K562 (cell line): Measurements from ENCODE around the gene RPS8. TPM values are rescaled to one million over a fixed set of nuclear protein-coding genes. Genes with fewer than 3 reads are reported as not detected.

ENCODE experiments used
- BRF1 ChIP-seq: IDR thresholded peaks from 3 replicates; pipeline ENCODE4 v1.6.1; 2011; ENCODE audit warnings: borderline replicate concordance, mild to moderate bottlenecking; ENCODE audit not compliant: insufficient read length; ENCODE audit errors: extremely low read depth
- CHD1 ChIP-seq: fragments of 200-600 bp; sonication (generic); IDR thresholded peaks from one replicate; pipeline ENCODE4 v1.6.1; 2012; ENCODE audit warnings: mild to moderate bottlenecking, moderate library complexity, low read length, inconsistent platforms
- CREB1 ChIP-seq, 2 experiments: sonication (generic) in 1 of 2; formaldehyde crosslinking in 1 of 2; IDR thresholded peaks; 2 replicates each; pipeline versions ENCODE4 v1.6.1 to v1.8.0; 2012 to 2022; ENCODE audit warnings: inconsistent platforms in 1 of 2, mild to moderate bottlenecking in 1 of 2, missing genetic modification reagents in 1 of 2, moderate library complexity in 1 of 2
- ELF1 ChIP-seq: fragments of 200-800 bp; sonication (Bioruptor generic); IDR thresholded peaks from 2 replicates; pipeline ENCODE4 v1.6.1; 2016; ENCODE audit warnings: missing genetic modification characterization, missing compliant biosample characterization
- GATAD2A ChIP-seq: fragments of 450-650 bp; IDR thresholded peaks from 2 replicates; pipeline ENCODE4 v1.6.1; 2017
- HLTF ChIP-seq: fragments of 450-650 bp; IDR thresholded peaks from 2 replicates; pipeline ENCODE4 v1.6.1; 2016
- KLF10 ChIP-seq: fragments of 250-450 bp; sonication (Bioruptor Pico); IDR thresholded peaks from 2 replicates; pipeline ENCODE4 v1.6.1; 2021; ENCODE audit warnings: matching md5 sums
- MIER1 ChIP-seq: fragments of 450-650 bp; IDR thresholded peaks from 2 replicates; pipeline ENCODE4 v1.6.1; 2016; ENCODE audit warnings: antibody characterized with exemption, mild to moderate bottlenecking, low read depth
- MTA3 ChIP-seq: fragments of 450-650 bp; formaldehyde crosslinking; IDR thresholded peaks from 2 replicates; pipeline ENCODE4 v1.6.1; 2017; ENCODE audit warnings: mild to moderate bottlenecking, borderline replicate concordance
- POU5F1 ChIP-seq: fragments of 150-350 bp; IDR thresholded peaks from 2 replicates; pipeline ENCODE4 v1.6.1; 2014; ENCODE audit warnings: borderline replicate concordance, low read length, low read depth, mild to moderate bottlenecking; ENCODE audit not compliant: partially characterized antibody
- PRMT5 ChIP-seq: sonication (generic); formaldehyde crosslinking; IDR thresholded peaks from 2 replicates; pipeline ENCODE4 v1.5.0; 2020; ENCODE audit warnings: missing genetic modification reagents
- SREBF2 ChIP-seq: sonication (generic); formaldehyde crosslinking; IDR thresholded peaks from 2 replicates; pipeline ENCODE4 v1.4.0; 2020; ENCODE audit warnings: mild to moderate bottlenecking, missing genetic modification reagents
- SRSF1 ChIP-seq: fragments of 200-400 bp; formaldehyde crosslinking; IDR thresholded peaks from 2 replicates; pipeline ENCODE4 v1.6.1; 2017; ENCODE audit warnings: mild to moderate bottlenecking, low read depth, low read length, moderate library complexity
- TCF3 ChIP-seq: sonication (generic); formaldehyde crosslinking; IDR thresholded peaks from 2 replicates; pipeline ENCODE4 v1.4.0; 2020; ENCODE audit warnings: mild to moderate bottlenecking, missing genetic modification reagents
- TCF7L2 ChIP-seq: fragments of 150-350 bp; IDR thresholded peaks from 2 replicates; pipeline ENCODE4 v1.6.1; 2016; ENCODE audit warnings: low read depth, mild to moderate bottlenecking, low read length, moderate library complexity
- TEAD2 ChIP-seq: fragments of 450-650 bp; IDR thresholded peaks from 2 replicates; pipeline ENCODE4 v1.6.1; 2016; ENCODE audit warnings: missing genetic modification characterization, control low read depth, missing compliant biosample characterization
- ZEB2 ChIP-seq: fragments of 450-650 bp; IDR thresholded peaks from 2 replicates; pipeline ENCODE4 v1.6.1; 2016
- ZNF324 ChIP-seq: fragments of 250-450 bp; sonication (Bioruptor Pico); IDR thresholded peaks from 2 replicates; pipeline ENCODE4 v1.4.0; 2020; ENCODE audit warnings: mild to moderate bottlenecking
- ZNF507 ChIP-seq: conservative IDR thresholded peaks from 2 replicates; pipeline ENCODE4 v1.6.1; 2017; ENCODE audit warnings: missing genetic modification characterization, missing compliant biosample characterization
- ZNF584 ChIP-seq: fragments of 200-800 bp; sonication (Bioruptor generic); IDR thresholded peaks from 2 replicates; pipeline ENCODE4 v1.6.1; 2016; ENCODE audit warnings: low read depth, mild to moderate bottlenecking, missing genetic modification characterization, missing compliant biosample characterization
- ZNF76 ChIP-seq: fragments of 250-450 bp; sonication (Bioruptor Pico); IDR thresholded peaks from 2 replicates; pipeline ENCODE4 v1.4.0; 2020; ENCODE audit warnings: mild to moderate bottlenecking, moderate library complexity, borderline replicate concordance
- ZSCAN32 ChIP-seq: fragments of 450-650 bp; formaldehyde crosslinking; IDR thresholded peaks from 2 replicates; pipeline ENCODE4 v1.4.0; 2020; ENCODE audit warnings: mild to moderate bottlenecking, moderate library complexity
- polyA plus RNA-seq, 8 experiments: library from polyadenylated mRNA; depleted of rRNA in 4 of 8; stranded (reverse) in 5 of 8; unstranded in 3 of 8; fragments of >200 nt; fragmentation: Nextera tagmentation in 2 of 8; fragmentation: Illumina TruSeq in 1 of 8; extraction: Ambion mirVana in 2 of 8; extraction: Trizol in 1 of 8; gene quantifications; 2 replicates each; pipeline versions ENCODE4 v1.2.1 to v1.2.3, GENCODE V29; 2011 to 2014; ENCODE audit warnings: inconsistent platforms in 1 of 8, missing spikeins in 1 of 8
- total RNA-seq, 7 experiments: library from RNA; depleted of rRNA in 6 of 7; stranded (reverse); fragments of >200 nt in 6 of 7; fragmentation: Illumina TruSeq in 2 of 7; extraction: Trizol in 2 of 7; gene quantifications; 2 replicates each; pipeline versions ENCODE4 v1.2.1 to v1.2.3, GENCODE V29; 2011 to 2021; ENCODE audit warnings: low replicate concordance in 1 of 7
- TF ChIP-seq, protein P1 (sequence below): sonication (generic); formaldehyde crosslinking; IDR thresholded peaks from 2 replicates; pipeline ENCODE4 v1.8.1; 2023; ENCODE audit warnings: mild to moderate bottlenecking, missing genetic modification reagents
- TF ChIP-seq, protein P2 (sequence below): fragments of 450-650 bp; formaldehyde crosslinking; IDR thresholded peaks from 2 replicates; pipeline ENCODE4 v1.4.0; 2020; ENCODE audit warnings: mild to moderate bottlenecking, mixed read lengths
- TF ChIP-seq, protein P3 (sequence below): fragments of 450-650 bp; IDR thresholded peaks from 2 replicates; pipeline ENCODE4 v1.6.1; 2017; ENCODE audit warnings: antibody characterized with exemption

Gene RPS8
- total and polyA plus RNA-seq, 9 of the 15 experiments (the other 6 are each of a cell fraction or from before 2014, with no cell fraction given) = 2,431 to 4,168 (median 3,109) TPM

- no peak for TF ChIP-seq CREB1 (IDR thresholded peaks at IDR 0.05)
- TF ChIP-seq CREB1 (CRISPR knock-in tag; IDR thresholded peaks at IDR 0.05) = no peak
- no peak for TF ChIP-seq TEAD2
- no peak for TF ChIP-seq HLTF
- TF ChIP-seq ZNF76 (CRISPR knock-in tag) = no peak
- no peak for TF ChIP-seq PRMT5 (CRISPR knock-in tag)
- no peak for TF ChIP-seq SREBF2 (CRISPR knock-in tag)
- TF ChIP-seq MIER1 = no peak
- no peak for TF ChIP-seq ELF1 (tag)
- no peak for TF ChIP-seq ZSCAN32 (CRISPR knock-in tag)
- TF ChIP-seq, protein P1, sequence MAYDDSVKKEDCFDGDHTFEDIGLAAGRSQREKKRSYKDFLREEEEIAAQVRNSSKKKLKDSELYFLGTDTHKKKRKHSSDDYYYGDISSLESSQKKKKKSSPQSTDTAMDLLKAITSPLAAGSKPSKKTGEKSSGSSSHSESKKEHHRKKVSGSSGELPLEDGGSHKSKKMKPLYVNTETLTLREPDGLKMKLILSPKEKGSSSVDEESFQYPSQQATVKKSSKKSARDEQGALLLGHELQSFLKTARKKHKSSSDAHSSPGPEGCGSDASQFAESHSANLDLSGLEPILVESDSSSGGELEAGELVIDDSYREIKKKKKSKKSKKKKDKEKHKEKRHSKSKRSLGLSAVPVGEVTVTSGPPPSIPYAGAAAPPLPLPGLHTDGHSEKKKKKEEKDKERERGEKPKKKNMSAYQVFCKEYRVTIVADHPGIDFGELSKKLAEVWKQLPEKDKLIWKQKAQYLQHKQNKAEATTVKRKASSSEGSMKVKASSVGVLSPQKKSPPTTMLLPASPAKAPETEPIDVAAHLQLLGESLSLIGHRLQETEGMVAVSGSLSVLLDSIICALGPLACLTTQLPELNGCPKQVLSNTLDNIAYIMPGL (CRISPR knock-in tag) = no peak
- TF ChIP-seq GATAD2A = no peak
- no peak for TF ChIP-seq SRSF1
- TF ChIP-seq ZNF324 (CRISPR knock-in tag) = 0 out of 2 replicates have a peak, but pooled peaks have one; percentile 19
- TF ChIP-seq MTA3 = no peak
- no peak for TF ChIP-seq POU5F1
- TF ChIP-seq, protein P2, sequence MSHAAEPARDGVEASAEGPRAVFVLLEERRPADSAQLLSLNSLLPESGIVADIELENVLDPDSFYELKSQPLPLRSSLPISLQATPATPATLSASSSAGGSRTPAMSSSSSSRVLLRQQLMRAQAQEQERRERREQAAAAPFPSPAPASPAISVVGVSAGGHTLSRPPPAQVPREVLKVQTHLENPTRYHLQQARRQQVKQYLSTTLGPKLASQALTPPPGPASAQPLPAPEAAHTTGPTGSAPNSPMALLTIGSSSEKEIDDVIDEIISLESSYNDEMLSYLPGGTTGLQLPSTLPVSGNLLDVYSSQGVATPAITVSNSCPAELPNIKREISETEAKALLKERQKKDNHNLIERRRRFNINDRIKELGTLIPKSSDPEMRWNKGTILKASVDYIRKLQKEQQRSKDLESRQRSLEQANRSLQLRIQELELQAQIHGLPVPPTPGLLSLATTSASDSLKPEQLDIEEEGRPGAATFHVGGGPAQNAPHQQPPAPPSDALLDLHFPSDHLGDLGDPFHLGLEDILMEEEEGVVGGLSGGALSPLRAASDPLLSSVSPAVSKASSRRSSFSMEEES (CRISPR knock-in tag) = no peak
- TF ChIP-seq ZNF507 (tag) = no peak
- TF ChIP-seq CHD1 = peak; percentile 17
- TF ChIP-seq KLF10 = no peak
- TF ChIP-seq, protein P3, sequence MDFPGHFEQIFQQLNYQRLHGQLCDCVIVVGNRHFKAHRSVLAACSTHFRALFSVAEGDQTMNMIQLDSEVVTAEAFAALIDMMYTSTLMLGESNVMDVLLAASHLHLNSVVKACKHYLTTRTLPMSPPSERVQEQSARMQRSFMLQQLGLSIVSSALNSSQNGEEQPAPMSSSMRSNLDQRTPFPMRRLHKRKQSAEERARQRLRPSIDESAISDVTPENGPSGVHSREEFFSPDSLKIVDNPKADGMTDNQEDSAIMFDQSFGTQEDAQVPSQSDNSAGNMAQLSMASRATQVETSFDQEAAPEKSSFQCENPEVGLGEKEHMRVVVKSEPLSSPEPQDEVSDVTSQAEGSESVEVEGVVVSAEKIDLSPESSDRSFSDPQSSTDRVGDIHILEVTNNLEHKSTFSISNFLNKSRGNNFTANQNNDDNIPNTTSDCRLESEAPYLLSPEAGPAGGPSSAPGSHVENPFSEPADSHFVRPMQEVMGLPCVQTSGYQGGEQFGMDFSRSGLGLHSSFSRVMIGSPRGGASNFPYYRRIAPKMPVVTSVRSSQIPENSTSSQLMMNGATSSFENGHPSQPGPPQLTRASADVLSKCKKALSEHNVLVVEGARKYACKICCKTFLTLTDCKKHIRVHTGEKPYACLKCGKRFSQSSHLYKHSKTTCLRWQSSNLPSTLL = no peak
- no peak for TF ChIP-seq ZEB2
- TF ChIP-seq TCF3 (CRISPR knock-in tag) = no peak
- TF ChIP-seq ZNF584 (CRISPR knock-in tag) = 0 out of 2 replicates have a peak, but pooled peaks have one; percentile 38
- no peak for TF ChIP-seq BRF1
- TF ChIP-seq TCF7L2 = no peak
Measured at GRCh38 chr1:44808938-44809917, 33.9 kb downstream of the RPS8 start (continued).
